ENCODE data around the gene ANKRD40.

Gene ANKRD40

GRCh38 chr17:50645748-50646682, 61.7 kb downstream of the ANKRD40 start:
- no peak for DNase-seq

All from eye (tissue), 1 donor.